Neuronal stem cell (in vitro differentiated cells): ENCODE measurements around the gene PBLD.

Source experiments
- DNase-seq: peaks from one replicate; pipeline ENCODE4 v3.0.0-alpha.2; 2013; ENCODE audit warnings: low spot score
- H2AFZ ChIP-seq: one replicate; pipeline ENCODE4 v1.6.1; 2013; ENCODE audit warnings: mild to moderate bottlenecking, low read length, inconsistent platforms
- H2AK5ac ChIP-seq: 2 replicates; pipeline ENCODE4 v1.6.1; 2013; ENCODE audit warnings: low read depth, mild to moderate bottlenecking, inconsistent platforms, low read length, moderate library complexity, mixed read lengths
- H2BK120ac ChIP-seq: 2 replicates; pipeline ENCODE4 v1.6.1; 2013; ENCODE audit warnings: low read depth, mild to moderate bottlenecking, inconsistent platforms, low read length, moderate library complexity, mixed read lengths
- H2BK12ac ChIP-seq: one replicate; pipeline ENCODE4 v1.6.1; 2013; ENCODE audit warnings: low read length, inconsistent platforms
- H2BK15ac ChIP-seq: 2 replicates; pipeline ENCODE4 v1.6.1; 2013; ENCODE audit warnings: mild to moderate bottlenecking, low read length, inconsistent platforms, mixed read lengths
- H2BK5ac ChIP-seq: one replicate; pipeline ENCODE4 v1.6.1; 2013; ENCODE audit warnings: inconsistent platforms, mild to moderate bottlenecking, low read length, moderate library complexity
- H3K14ac ChIP-seq: one replicate; pipeline ENCODE4 v1.6.1; 2013; ENCODE audit warnings: low read length, inconsistent platforms
- H3K18ac ChIP-seq: 2 replicates; pipeline ENCODE4 v1.6.1; 2013; ENCODE audit warnings: low read length, inconsistent platforms
- H3K23ac ChIP-seq: 2 replicates; pipeline ENCODE4 v1.6.1; 2013; ENCODE audit warnings: low read depth, mild to moderate bottlenecking, mixed read lengths, low read length, inconsistent platforms; ENCODE audit not compliant: poor library complexity
- H3K27ac ChIP-seq: replicated peaks from 3 replicates; pipeline ENCODE4 v1.5.1; 2013; ENCODE audit warnings: low read length, inconsistent platforms
- H3K27me3 ChIP-seq, 3 experiments: 2 replicates each; pipeline ENCODE4 v1.6.1; 2013; ENCODE audit warnings: low read length in 3 of 3, mild to moderate bottlenecking in 2 of 3, inconsistent platforms in 1 of 3, low read depth in 1 of 3, mixed read lengths in 1 of 3, moderate library complexity in 1 of 3; ENCODE audit not compliant: control insufficient read depth in 3 of 3, insufficient read depth in 3 of 3
- H3K36me3 ChIP-seq, 2 donors: replicated peaks in 1 of 2; 2 replicates each; pipeline ENCODE4 v1.6.1; 2013; ENCODE audit warnings: low read length in 2 of 2; ENCODE audit not compliant: control insufficient read depth in 2 of 2, insufficient read depth in 2 of 2
- H3K4ac ChIP-seq: 2 replicates; pipeline ENCODE4 v1.6.1; 2013; ENCODE audit warnings: inconsistent platforms, mild to moderate bottlenecking, low read length, moderate library complexity
- H3K4me1 ChIP-seq, 2 donors: 1 replicate in 1 of 2; 2 replicates in 1 of 2; pipeline ENCODE4 v1.6.1; 2013; ENCODE audit warnings: low read length in 2 of 2, low read depth in 1 of 2; ENCODE audit not compliant: control insufficient read depth in 2 of 2, insufficient read depth in 1 of 2
- H3K4me2 ChIP-seq: one replicate; pipeline ENCODE4 v1.6.1; 2013; ENCODE audit warnings: mild to moderate bottlenecking, low read length, inconsistent platforms; ENCODE audit not compliant: insufficient read depth, poor library complexity, severe bottlenecking
- H3K4me3 ChIP-seq, 2 donors: 2 replicates each; pipeline ENCODE4 v1.5.1; 2013; ENCODE audit warnings: low read length in 2 of 2, mild to moderate bottlenecking in 2 of 2, inconsistent platforms in 1 of 2, moderate library complexity in 1 of 2
- H3K79me1 ChIP-seq: one replicate; pipeline ENCODE4 v1.6.1; 2013; ENCODE audit warnings: low read depth, mild to moderate bottlenecking, inconsistent platforms, low read length, moderate library complexity
- H3K9ac ChIP-seq: one replicate; pipeline ENCODE4 v1.6.1; 2013; ENCODE audit warnings: mild to moderate bottlenecking, low read depth, low read length, inconsistent platforms; ENCODE audit not compliant: poor library complexity
- H3K9me3 ChIP-seq, 2 donors: replicated peaks in 1 of 2; 2 replicates each; pipeline versions ENCODE3 to v1.6.1; 2013; ENCODE audit warnings: low read length in 2 of 2, mild to moderate bottlenecking in 2 of 2, inconsistent platforms in 1 of 2, low read depth in 1 of 2, mixed read lengths in 1 of 2, moderate library complexity in 1 of 2; ENCODE audit not compliant: control insufficient read depth in 2 of 2, insufficient read depth in 1 of 2
- H4K8ac ChIP-seq: one replicate; pipeline ENCODE4 v1.6.1; 2013; ENCODE audit warnings: low read depth, mild to moderate bottlenecking, inconsistent platforms, low read length, moderate library complexity
- H4K91ac ChIP-seq: one replicate; pipeline ENCODE4 v1.6.1; 2013; ENCODE audit warnings: low read length, low read depth, mild to moderate bottlenecking, inconsistent platforms; ENCODE audit not compliant: poor library complexity
- WGBS, 2 donors: extraction: QIAGEN DNeasy Blood & Tissue Kit; methylation state at CpG; one replicate each; pipeline ENCODE4 v1.1.7; 2013; ENCODE audit warnings: missing lambda C conversion rate in 2 of 2, mixed read lengths in 1 of 2; ENCODE audit not compliant: insufficient read length in 2 of 2, insufficient replicate concordance in 1 of 2; ENCODE audit errors: extremely low coverage in 2 of 2; 5-methylcytosine and 5-hydroxymethylcytosine counted together

Gene PBLD

DNA sequence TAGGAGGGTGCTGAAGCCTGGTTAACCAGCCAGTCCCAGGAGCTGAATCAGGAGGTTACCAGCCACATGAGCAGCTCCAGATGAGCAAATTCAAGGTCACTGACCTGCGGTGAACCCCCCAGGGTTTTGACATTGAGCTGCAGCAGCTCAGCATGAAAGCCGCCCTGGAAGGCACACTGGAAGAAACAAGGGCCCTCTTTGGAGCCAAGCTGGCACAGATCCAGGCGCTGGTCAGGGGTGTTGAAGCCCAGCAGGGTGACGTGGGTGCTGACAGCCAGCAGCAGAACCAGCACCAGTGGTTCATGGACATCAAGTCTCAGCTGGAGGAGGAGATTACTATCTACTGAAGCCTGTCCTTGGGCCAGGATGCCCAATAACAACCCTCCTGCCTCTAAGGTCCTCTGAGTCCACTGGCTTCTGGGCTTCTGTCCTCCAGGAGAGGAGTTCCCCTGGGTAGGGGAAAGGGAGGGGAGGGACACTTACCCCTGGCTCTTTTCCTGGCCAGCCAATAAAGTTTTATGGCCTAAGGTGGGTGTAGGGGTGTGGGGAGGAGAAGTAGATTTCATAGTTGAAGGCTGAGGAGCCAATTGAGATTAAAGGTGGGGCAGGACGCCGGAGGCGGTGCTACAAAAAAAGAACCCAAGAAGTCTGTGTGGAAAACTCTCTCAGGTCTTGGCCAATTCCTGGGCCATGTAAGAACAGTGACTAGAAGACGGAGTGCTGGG lies 71.4 kb downstream of the PBLD start:
- no peak overlapping the region for H3K27ac ChIP-seq
- H3K14ac ChIP-seq = no peak overlapping the region
- H3K9ac ChIP-seq = no peak overlapping the region
- H3K79me1 ChIP-seq = no peaks in the 10 kb centered on the region
- no peak overlapping the region for H3K4me2 ChIP-seq
- no peak overlapping the region for H3K4me3 ChIP-seq
- no CpG with 5 or more reads among the region's 8 CpGs for WGBS, 2 donors
- H4K8ac ChIP-seq = no peak overlapping the region
- no peaks in the 10 kb centered on the region for H3K36me3 ChIP-seq
- H3K4ac ChIP-seq = no peak overlapping the region
- no peaks in the 10 kb centered on the region for H3K4me1 ChIP-seq
- DNase-seq = no peak
- H2BK15ac ChIP-seq = no peak overlapping the region
- no peak overlapping the region for H3K18ac ChIP-seq
- no peak overlapping the region for H4K91ac ChIP-seq
- H3K27me3 ChIP-seq = peaks cover 0 to 6% (median 0%) of the 10 kb centered on the region in 3 experiments
- H2BK5ac ChIP-seq = no peak overlapping the region
- H3K23ac ChIP-seq = no peak overlapping the region
- H2AK5ac ChIP-seq = no peak overlapping the region
- H2BK12ac ChIP-seq = no peak overlapping the region
- peaks cover 0 to 1% of the 10 kb centered on the region in 2 donors for H3K9me3 ChIP-seq
- H2AFZ ChIP-seq = no peak overlapping the region
- H2BK120ac ChIP-seq = no peak overlapping the region

DNA sequence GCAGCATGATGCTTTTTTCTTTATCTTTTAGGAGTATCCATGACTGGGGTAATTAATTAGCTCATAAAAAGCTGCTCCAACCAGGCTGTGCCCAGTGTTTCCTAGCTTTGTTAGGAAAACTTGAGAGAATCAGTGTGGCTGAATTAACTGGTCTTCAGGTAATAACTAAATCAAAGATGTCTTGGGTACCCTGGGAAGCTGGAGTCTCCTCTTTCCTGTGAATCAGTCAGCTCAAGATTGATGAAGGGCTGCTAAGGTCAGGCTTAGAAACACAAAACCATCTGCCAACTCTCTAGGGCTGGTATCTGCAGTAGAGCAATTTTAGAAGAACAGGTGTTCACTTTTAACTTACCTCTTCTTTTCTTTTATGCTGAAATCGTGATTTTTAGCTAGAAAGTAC lies 79.4 kb downstream of the PBLD start:
- Histone ChIP-seq H3K23ac (no peak overlapping the region), H2AFZ (no peak overlapping the region), H2BK15ac (no peak overlapping the region), H3K18ac (no peak overlapping the region), H3K4me1 (peaks cover 0 to 11% of the 10 kb centered on the region in 2 donors), H3K14ac (no peak overlapping the region), H2BK12ac (no peak overlapping the region), H3K9me3 (no peaks in the 10 kb centered on the region), H2BK120ac (no peak overlapping the region), H3K4me3 (no peak overlapping the region), H3K4ac (no peak overlapping the region), H3K9ac (no peak overlapping the region), H2AK5ac (no peak overlapping the region), H3K27ac (no peak overlapping the region), H3K36me3 (no peaks in the 10 kb centered on the region), H3K79me1 (no peaks in the 10 kb centered on the region), H3K4me2 (no peak overlapping the region), H2BK5ac (no peak overlapping the region), H3K27me3 (peaks cover 0 to 43% (median 0%) of the 10 kb centered on the region in 3 experiments), H4K91ac (no peak overlapping the region), H4K8ac (no peak overlapping the region)
- no peak for DNase-seq
- WGBS, 2 donors = no CpG with 5 or more reads among the region's 1 CpG

DNA sequence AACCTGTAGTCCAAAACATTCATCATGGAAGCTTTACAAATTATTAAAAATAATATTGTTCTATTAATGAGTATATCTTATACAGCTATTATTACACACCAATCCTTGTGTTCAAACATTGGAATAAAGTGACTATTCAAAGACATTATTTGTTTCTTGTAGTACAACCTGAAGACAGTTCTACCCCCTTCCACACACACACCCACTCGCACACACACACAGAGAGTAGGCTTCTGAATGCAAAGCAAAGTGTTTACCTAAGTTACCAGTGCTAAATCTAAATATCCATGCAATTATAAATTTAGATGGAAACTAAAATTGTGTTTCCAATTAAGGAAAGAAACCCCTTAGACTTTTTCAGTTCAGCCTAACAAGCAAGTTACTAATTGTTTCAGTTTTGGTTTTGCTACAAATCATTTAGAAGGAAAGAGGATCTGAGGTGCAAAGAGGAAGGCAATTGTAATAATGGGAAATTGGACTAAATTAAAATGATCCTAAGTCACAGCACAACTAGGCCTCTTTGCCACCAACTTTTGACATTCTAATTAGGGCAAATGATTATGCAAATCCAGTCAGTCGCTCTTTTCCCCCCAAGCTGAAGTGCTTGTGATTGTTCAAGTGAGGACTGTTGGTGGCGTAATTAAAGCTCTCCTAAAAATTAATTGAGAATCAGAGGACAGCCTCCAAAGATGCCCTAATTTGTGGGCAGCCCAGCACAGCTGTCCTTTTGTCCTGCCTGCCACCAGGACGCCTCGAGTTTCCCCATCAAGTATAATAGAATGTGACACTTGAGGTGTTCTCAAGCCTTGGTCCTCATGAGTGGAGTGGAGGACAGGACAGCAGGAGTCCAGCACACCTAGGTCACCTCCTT lies 80.9 kb downstream of the PBLD start:
- Histone ChIP-seq H3K79me1 (no peaks in the 10 kb centered on the region), H3K4me1 (peaks cover 0 to 11% of the 10 kb centered on the region in 2 donors), H3K36me3 (no peaks in the 10 kb centered on the region), H3K4me2 (no peak overlapping the region), H4K91ac (no peak overlapping the region), H2BK5ac (no peak overlapping the region), H2AFZ (no peak overlapping the region), H3K27me3 (peaks cover 0 to 40% (median 0%) of the 10 kb centered on the region in 3 experiments), H2AK5ac (no peak overlapping the region), H3K18ac (no peak overlapping the region), H2BK12ac (no peak overlapping the region), H3K4me3 (no peak overlapping the region), H3K27ac (no peak overlapping the region), H2BK15ac (no peak overlapping the region), H3K9me3 (no peaks in the 10 kb centered on the region), H3K4ac (no peak overlapping the region), H3K9ac (no peak overlapping the region), H3K23ac (no peak overlapping the region), H4K8ac (no peak overlapping the region), H2BK120ac (no peak overlapping the region), H3K14ac (no peak overlapping the region)
- no peak for DNase-seq
- WGBS, 2 donors = no CpG with 5 or more reads among the region's 5 CpGs

DNA sequence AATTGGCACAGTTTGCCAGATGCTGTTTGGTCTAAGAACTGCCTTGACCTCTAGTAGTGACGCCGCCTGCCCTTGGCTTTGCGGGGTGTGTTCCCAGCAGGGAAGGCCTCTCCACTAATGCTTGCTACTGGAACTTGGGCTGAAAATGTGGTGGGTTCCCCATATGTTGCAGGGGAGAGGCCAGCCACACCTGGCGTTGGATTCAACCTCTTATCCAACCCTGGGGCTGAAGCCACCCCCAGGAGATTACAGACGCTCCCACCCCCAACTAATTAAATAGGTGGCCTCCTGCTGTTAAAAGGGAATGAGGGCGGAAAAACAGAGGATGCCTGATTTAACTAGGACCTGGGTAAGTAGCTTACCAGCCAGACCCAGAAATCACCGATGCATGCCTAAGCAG lies 81.6 kb downstream of the PBLD start:
- Histone ChIP-seq H3K4ac (no peak overlapping the region), H2AFZ (no peak overlapping the region), H2BK12ac (no peak overlapping the region), H3K4me2 (no peak overlapping the region), H3K9ac (no peak overlapping the region), H3K23ac (no peak overlapping the region), H3K4me3 (no peak overlapping the region), H3K9me3 (no peaks in the 10 kb centered on the region), H3K27ac (peak overlapping the region; percentile 7), H2BK5ac (no peak overlapping the region), H3K36me3 (no peaks in the 10 kb centered on the region), H2BK120ac (no peak overlapping the region), H4K91ac (no peak overlapping the region), H2BK15ac (no peak overlapping the region), H3K79me1 (no peaks in the 10 kb centered on the region), H3K14ac (no peak overlapping the region), H2AK5ac (no peak overlapping the region), H3K18ac (no peak overlapping the region), H3K4me1 (peaks cover 0 to 11% of the 10 kb centered on the region in 2 donors), H4K8ac (no peak overlapping the region), H3K27me3 (peaks cover 0 to 37% (median 0%) of the 10 kb centered on the region in 3 experiments)
- no CpG with 5 or more reads among the region's 7 CpGs for WGBS, 2 donors
- no peak for DNase-seq
